Measurements from ENCODE around the gene RND1. TPM values are rescaled to one million over a fixed set of nuclear protein-coding genes. Genes with fewer than 3 reads are reported as not detected.
A peak's percentile ranks its signal among the peaks of the same experiment; 100 is the strongest.
"Not testable (repeated sequence)": the region's sequence is repeated elsewhere in the genome, so short reads cannot be mapped to it uniquely, and the experiment has no call there.

The RND1 gene
- total RNA-seq: 4.4 and 5.7 TPM in 2 replicates

DNA sequence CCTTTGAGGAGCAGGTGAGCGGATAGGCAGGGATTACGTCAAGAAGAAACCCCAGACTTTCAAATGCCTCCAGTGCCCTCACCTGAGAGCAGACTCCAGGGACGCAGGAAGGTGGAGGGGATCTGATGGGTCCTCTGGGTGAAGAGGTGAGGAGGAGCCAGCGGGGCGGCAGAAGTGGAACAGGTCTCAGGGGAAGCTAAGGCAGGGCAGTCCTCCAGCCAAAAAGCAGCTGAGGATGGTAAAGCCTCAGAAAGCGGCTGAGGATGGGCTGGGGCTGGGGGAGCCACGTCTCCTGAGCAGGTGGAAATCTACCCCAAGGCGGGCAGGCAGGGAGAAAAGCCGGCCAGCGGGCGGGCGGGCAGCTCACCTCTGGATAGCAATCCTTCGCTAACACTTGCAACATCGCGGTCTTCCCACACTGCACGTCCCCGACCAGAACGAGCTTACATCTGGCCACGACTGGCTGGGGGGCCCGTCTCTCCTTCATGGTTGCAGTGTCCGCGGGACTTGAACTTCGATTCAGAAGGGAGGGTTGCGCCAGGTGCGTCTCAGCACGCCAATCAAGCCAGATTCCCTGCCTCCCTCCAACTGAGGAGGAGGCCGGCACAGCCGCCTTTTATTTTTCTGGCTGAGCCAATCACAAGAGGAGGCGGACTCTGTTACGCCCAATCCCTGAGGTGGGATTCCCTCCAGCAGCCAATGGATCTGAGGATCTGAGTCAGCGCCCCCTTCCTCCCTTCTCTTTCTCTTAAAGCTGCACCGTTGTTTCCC lies at the start of gene RND1:
Gene RND1, minus strand, starts transcription at position 590 of the 771 bp plus-strand sequence. Its CDS starts 103 bp downstream, at position 487.
- intact Hi-C loops (cut with micrococcal nuclease): loop anchor here (1.0 kb wide), 1 partner anchor 13 kb away; the partner anchor contains the start of gene DDX23
- H3K4me1 Mint-ChIP-seq: peaks cover 26% of the 10 kb centered on the region
- no peaks in the 10 kb centered on the region for H3K9me3 Mint-ChIP-seq
- H3K27ac Mint-ChIP-seq: peak within 1 kb of the TSS; percentile 82
- H3K4me3 Mint-ChIP-seq: peak within 1 kb of the TSS; percentile 91
- H3K27me3 Mint-ChIP-seq: peaks cover 20% of the 10 kb centered on the region
- H3K36me3 Mint-ChIP-seq (ENCODE audit: low read depth): no peaks in the 10 kb centered on the region
- DNase-seq: peak; percentile 96

DNA sequence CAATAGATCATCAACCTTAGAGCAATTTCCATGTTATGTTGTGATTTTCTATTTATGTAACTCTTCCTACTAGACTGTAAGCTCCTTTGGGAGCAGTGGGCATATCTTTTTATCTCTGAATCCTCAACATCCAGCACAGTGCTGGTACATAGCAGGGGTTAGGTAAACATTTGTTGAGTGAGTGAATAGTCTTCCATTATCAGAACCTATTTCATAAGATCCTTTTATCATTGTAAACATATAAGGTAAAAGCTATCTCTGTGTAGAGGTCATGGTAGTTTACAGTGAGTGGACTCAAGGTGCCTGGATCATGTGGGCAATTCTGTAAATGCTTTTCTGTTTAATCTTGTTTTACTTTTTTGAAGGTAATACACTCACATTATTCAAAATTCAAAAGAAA lies 44.5 kb upstream of the RND1 start:
- Mint-ChIP-seq H3K9me3 (no peaks in the 10 kb centered on the region), H3K27ac (no peak overlapping the region), H3K4me1 (no peaks in the 10 kb centered on the region), H3K36me3 (ENCODE audit: low read depth) (peaks cover 3% of the 10 kb centered on the region), H3K27me3 (peaks cover 1% of the 10 kb centered on the region), H3K4me3 (no peak overlapping the region)
- DNase-seq: no peak
- intact Hi-C loops (cut with micrococcal nuclease): no loop called here

DNA sequence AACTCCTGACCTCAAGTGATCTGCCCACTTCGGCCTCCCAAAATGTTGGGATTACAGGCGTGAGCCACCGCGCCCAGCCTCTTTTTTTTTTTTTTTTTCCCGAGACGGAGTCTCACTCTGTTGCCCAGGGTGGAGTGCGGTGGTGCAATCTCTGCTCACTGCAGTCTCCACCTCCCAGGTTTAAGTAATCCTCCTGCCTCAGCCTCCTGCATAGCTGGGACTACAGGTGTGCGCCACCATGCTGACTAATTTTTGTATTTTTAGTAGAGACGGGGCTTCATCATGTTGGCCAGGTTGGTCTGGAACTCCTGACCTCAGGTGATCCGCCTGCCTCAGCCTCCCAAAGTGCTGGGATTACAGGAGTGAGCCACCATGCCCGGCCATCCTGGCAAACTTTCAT lies 44.0 kb upstream of the RND1 start:
- H3K36me3 Mint-ChIP-seq (ENCODE audit: low read depth); intact Hi-C loops (cut with micrococcal nuclease); H3K27ac Mint-ChIP-seq; H3K4me3 Mint-ChIP-seq; H3K27me3 Mint-ChIP-seq; DNase-seq; H3K4me1 Mint-ChIP-seq; H3K9me3 Mint-ChIP-seq: not testable (repeated sequence)

DNA sequence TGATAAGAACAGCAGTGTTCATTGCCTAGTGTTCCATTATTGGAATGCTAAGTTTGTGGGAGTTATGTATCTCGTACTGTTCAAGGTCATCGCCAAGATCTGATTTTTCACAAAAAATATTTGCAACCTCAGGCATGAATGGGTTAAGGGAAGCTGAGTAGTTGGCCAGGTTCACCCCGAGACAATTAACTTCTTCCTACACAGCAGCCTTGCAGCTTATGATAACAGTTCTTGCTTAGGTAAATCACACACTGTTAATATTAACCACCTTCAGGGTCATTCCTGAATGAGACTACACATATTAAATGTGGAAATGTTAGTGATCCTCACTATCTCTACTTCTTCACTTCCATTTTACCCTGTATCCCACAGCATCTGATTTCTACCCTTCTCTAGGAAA lies 41.6 kb upstream of the RND1 start:
- Mint-ChIP-seq H3K36me3 (ENCODE audit: low read depth) (no peaks in the 10 kb centered on the region), H3K27ac (no peak overlapping the region), H3K9me3 (no peaks in the 10 kb centered on the region), H3K27me3 (peaks cover 6% of the 10 kb centered on the region), H3K4me1 (peaks cover 10% of the 10 kb centered on the region), H3K4me3 (no peak overlapping the region)
- DNase-seq: no peak
- intact Hi-C loops (cut with micrococcal nuclease): no loop called here

DNA sequence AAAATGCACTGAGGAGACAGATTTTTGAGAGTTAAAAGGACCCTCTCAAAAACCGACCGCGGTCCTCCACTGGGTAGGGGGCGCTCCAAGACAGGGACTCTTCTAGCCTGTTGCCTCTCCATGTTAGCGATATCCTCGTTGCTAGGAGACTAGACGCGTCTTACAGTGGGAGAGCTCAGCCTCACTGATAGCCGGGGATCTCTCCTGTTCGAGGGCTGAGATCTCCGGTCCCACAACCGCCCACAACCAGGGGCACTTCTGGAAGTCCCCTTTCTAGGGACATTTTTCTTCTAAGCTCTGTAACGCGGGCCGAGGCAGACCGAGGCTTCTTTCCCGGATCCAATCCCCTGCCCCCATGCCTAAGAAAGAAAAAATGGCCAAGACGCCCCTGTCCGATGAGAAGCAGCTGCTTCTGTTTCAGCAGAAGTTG lies 38.3 kb upstream of the RND1 start:
- Mint-ChIP-seq H3K9me3 (no peaks in the 10 kb centered on the region), H3K36me3 (ENCODE audit: low read depth) (no peaks in the 10 kb centered on the region), H3K4me1 (peaks cover 12% of the 10 kb centered on the region), H3K27ac (peak overlapping the region; percentile 29), H3K4me3 (peak overlapping the region; percentile 74), H3K27me3 (peaks cover 6% of the 10 kb centered on the region)
- peak; percentile 94 for DNase-seq
- intact Hi-C loops (cut with micrococcal nuclease): loop anchor here (2.0 to 5.0 kb wide), 3 partner anchors 21 to 68 kb away; partner anchors contain the start of genes FKBP11 and WNT10B

DNA sequence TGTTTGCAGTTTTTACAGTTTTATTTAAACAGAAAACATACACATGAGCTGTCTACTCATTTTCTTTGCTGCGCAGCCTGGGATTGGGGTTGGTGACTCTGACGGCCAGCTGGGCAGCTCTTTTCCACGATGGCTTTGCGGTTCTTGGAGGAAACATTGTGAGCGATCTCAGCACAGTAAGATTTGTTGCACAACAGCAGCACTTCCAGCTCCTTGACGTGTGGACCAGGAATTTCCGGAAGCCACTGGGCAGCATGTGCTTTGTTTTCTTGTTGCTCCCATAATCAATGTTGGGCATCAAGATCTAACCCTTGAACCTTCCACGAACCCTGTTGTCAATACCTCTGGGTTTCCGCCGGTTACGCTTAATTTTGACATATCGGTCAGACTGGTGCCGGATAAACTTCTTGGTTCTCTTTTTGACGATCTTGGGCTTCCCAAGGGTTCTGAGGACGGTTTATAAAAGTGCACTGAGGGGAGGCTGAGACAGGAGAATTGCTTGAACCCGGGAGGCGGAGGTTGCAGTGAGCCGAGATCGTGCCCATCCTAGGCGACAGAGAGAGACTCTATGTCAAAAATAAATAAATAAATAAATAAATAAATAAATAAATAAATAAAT lies 37.8 kb upstream of the RND1 start:
- Mint-ChIP-seq H3K36me3 (ENCODE audit: low read depth) (no peaks in the 10 kb centered on the region), H3K4me3 (peak overlapping the region; percentile 79), H3K27me3 (peaks cover 8% of the 10 kb centered on the region), H3K4me1 (peaks cover 12% of the 10 kb centered on the region), H3K9me3 (no peaks in the 10 kb centered on the region), H3K27ac (peak overlapping the region; percentile 65)
- DNase-seq: no peak
- intact Hi-C loops (cut with micrococcal nuclease): loop anchor here (5.0 kb wide), 1 partner anchor 69 kb away; the partner anchor contains the start of gene WNT10B

DNA sequence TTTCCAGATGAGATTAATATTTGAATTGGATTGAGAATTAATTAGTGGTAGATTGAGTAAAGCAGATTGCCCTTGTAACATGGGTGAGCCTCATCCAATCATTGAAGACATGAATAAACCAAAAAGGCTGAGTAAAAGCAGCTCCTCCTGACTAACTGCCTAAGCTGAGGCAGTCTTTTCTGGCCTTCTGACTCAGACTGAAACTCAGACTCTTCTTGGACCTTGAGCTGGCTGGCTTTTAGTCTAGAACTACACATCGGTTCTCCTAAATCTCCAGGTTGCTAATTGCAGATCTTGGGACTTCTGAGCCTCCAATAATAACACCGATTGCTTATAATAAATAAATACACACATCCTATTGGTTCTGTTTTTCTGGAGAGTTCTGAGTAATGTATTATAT lies 35.6 kb upstream of the RND1 start:
- intact Hi-C loops (cut with micrococcal nuclease): loop anchor here (5.0 kb wide), 1 partner anchor 71 kb away; the partner anchor contains the start of gene WNT10B
- no peak for DNase-seq
- peaks cover 12% of the 10 kb centered on the region for H3K4me1 Mint-ChIP-seq
- H3K27ac Mint-ChIP-seq: no peak overlapping the region
- no peak overlapping the region for H3K4me3 Mint-ChIP-seq
- H3K27me3 Mint-ChIP-seq: peaks cover 12% of the 10 kb centered on the region
- no peaks in the 10 kb centered on the region for H3K36me3 Mint-ChIP-seq (ENCODE audit: low read depth)
- H3K9me3 Mint-ChIP-seq: no peaks in the 10 kb centered on the region

DNA sequence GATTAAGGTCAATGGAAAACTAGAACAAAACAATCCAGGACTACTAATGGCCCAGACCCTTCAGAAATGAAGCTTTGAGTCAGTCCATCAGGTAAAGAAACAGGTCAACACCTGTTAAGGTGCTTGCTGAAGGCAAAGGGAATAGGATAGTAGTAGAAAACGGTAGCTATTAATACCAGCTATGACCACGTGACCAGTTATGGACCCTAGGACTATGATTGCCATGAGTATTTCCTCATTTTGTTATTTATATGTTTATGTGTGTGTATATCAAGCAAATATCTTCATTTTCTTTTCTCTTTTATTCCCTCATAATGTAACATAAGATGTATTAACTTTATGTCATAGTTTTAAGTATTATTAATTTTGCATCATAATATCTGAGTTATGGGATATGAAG lies 34.0 kb upstream of the RND1 start:
- H3K4me1 Mint-ChIP-seq: peaks cover 10% of the 10 kb centered on the region
- H3K36me3 Mint-ChIP-seq (ENCODE audit: low read depth): no peaks in the 10 kb centered on the region
- no peak for DNase-seq
- H3K4me3 Mint-ChIP-seq: no peak overlapping the region
- H3K27ac Mint-ChIP-seq: no peak overlapping the region
- intact Hi-C loops (cut with micrococcal nuclease): loop anchor here (5.0 kb wide), 1 partner anchor 73 kb away; the partner anchor contains the start of gene WNT10B
- peaks cover 10% of the 10 kb centered on the region for H3K27me3 Mint-ChIP-seq
- no peaks in the 10 kb centered on the region for H3K9me3 Mint-ChIP-seq

DNA sequence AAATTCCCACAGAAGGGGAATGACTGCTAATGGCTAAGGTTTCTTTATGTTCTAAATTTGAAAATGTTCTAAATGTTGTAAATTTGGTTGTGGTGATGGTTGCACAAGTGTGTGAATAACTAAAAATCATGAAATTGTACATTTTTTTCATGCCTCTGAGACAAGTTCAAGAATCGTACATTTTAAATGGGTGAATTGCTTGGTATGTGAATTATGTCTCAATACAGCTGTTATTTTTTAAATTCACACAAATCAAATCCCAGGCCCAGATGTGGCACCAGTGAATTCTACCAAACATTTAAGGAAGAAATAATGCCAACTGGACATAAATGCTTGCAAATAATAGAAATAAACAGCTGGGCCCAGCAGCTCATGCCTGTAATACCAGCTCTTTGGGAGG lies 28.6 kb upstream of the RND1 start:
- Mint-ChIP-seq H3K9me3 (no peaks in the 10 kb centered on the region), H3K27me3 (peaks cover 32% of the 10 kb centered on the region), H3K36me3 (ENCODE audit: low read depth) (no peaks in the 10 kb centered on the region), H3K27ac (no peak overlapping the region), H3K4me1 (peaks cover 7% of the 10 kb centered on the region), H3K4me3 (no peak overlapping the region)
- intact Hi-C loops (cut with micrococcal nuclease): no loop called here
- DNase-seq: no peak

DNA sequence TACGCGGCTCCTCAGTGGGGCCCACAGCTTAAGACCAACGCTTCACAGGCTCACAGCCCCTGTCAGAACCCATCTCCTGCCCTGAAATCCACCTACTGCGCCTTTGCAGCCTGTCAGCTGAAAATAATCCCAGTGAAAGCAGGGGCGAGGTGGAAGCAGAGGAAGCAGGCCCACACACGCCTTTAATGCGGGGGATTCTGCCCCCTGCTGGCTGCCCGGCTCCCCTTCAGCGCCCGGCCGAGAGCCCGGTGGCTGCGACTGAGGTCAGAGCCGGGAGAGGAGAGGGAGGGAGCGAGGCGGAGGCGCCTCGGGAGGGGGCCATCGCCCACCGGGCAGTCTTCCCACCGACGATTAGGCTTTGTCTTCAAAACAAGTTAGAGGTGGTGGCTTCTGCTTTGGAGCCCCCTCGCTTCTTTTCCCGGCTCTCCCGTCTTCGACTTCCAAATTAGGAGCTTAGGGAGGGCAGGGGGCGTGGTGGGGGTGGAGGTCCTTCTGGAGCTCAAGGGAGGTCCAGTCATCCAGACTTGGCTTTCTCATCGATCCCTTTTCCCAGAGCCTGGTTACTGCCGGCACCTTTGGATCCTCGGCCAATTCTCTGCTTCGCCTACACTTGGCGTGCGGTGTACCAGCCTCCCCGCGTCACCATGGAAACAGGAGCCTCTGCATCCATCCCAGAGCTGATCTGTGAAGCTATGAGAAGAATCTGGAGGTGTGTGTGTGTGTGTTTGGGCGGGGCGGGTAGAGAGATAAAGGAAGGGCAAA lies 25.2 kb upstream of the RND1 start:
- Mint-ChIP-seq H3K36me3 (ENCODE audit: low read depth) (no peaks in the 10 kb centered on the region), H3K4me3 (peak overlapping the region; percentile 62)

DNA sequence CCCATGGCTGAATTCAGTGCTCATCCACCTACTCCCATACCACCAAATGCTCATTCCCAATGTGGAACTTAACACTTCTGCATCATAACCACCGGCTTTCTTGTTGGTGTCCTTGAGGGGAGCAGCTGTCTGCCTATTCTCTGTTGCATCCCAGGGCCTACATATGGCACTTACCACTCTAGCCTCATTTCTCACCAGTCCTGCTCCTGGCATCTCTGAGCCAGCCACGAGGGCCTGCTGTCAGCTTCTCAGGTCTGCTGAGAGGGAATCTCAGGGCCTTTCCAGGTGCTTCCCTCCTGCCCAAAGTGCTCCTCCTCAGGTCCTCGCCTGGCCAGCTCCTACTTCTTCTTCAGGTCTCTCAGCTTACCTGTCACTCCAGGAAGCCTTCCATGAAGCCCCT lies 24.0 kb upstream of the RND1 start:
- Mint-ChIP-seq H3K36me3 (ENCODE audit: low read depth) (no peaks in the 10 kb centered on the region), H3K4me1 (peaks cover 7% of the 10 kb centered on the region), H3K27me3 (peaks cover 27% of the 10 kb centered on the region), H3K9me3 (no peaks in the 10 kb centered on the region), H3K4me3 (no peak overlapping the region), H3K27ac (no peak overlapping the region)
- intact Hi-C loops (cut with micrococcal nuclease): loop anchor here (1.0 kb wide), 1 partner anchor 36 kb away; no protein-coding TSS in a partner anchor
- DNase-seq: no peak

More for the DNA sequence above, 25.2 kb upstream of the RND1 start:
- intact Hi-C loops (cut with micrococcal nuclease): loop anchor here (1.0 kb wide), 1 partner anchor 38 kb away; no protein-coding TSS in a partner anchor
- Mint-ChIP-seq H3K27ac (no peak overlapping the region), H3K4me1 (peaks cover 7% of the 10 kb centered on the region), H3K27me3 (peaks cover 26% of the 10 kb centered on the region), H3K9me3 (no peaks in the 10 kb centered on the region)
- DNase-seq: peak; percentile 94

DNA sequence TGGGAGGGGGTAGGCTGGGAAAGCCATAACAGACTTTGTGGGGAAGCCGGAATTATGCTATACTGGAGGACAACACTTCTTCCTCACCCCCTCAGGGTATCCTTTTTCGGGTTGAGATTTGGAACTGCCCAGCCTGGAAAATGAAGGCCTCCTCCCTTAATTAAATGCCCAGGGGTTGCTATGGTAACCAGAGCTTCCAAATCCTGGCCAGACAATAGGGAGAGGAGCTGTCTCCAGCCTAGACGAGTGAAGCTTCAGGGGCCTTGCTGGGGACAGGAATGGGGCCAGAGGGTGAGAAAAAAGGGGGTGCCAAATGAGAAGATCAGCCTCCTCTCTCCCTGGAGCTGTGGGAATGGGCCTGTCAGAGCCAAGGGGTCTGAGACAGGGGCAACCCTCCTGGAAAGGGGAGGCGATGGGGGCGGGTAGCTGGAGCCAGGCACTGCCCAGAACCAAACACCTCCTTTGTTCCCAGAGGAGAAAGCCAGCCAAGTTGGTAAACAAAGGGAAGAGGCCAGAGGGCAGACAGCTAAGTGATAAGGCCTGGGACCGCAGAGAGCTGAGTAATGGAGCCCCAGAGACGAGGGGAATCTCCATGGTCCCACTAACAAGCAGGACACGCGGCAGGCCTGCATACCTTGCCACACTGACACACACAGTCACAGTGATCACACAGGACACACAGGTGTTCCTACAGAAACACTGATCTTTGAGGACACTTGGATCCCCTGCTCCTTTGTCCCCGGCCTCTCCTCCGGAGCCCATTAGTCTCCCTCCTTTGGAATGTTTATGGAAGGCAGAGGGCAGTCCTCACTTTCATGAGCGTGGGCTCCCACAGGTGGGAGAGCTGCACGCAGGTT lies 17.9 kb upstream of the RND1 start:
- Mint-ChIP-seq H3K36me3 (ENCODE audit: low read depth) (no peaks in the 10 kb centered on the region), H3K4me1 (peaks cover 8% of the 10 kb centered on the region), H3K27me3 (peaks cover 38% of the 10 kb centered on the region), H3K4me3 (no peak overlapping the region), H3K9me3 (no peaks in the 10 kb centered on the region), H3K27ac (no peak overlapping the region)
- intact Hi-C loops (cut with micrococcal nuclease): no loop called here
- no peak for DNase-seq

DNA sequence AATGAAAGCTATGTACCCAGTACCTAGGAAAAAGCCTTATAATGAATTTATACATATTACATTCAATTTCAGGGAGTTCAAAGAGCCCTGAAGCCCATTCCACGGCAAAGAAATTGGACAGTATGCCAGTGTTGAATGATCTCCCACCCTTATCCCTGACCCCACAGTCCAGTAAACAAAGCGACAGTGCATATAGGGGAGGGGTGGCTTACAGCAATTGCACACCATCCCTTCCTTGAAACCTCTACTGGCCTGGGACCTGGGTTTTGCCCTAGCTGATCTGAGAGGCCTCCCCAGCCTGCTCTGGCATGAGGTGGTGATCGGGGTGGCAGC lies 17.3 kb upstream of the RND1 start:
- no peaks in the 10 kb centered on the region for H3K36me3 Mint-ChIP-seq (ENCODE audit: low read depth)
- DNase-seq: no peak
- H3K27me3 Mint-ChIP-seq: peaks cover 38% of the 10 kb centered on the region
- intact Hi-C loops (cut with micrococcal nuclease): no loop called here
- H3K4me1 Mint-ChIP-seq: peaks cover 8% of the 10 kb centered on the region
- no peak overlapping the region for H3K27ac Mint-ChIP-seq
- H3K4me3 Mint-ChIP-seq: no peak overlapping the region
- H3K9me3 Mint-ChIP-seq: no peaks in the 10 kb centered on the region

Measured in activated CD4-positive, alpha-beta T cell treated with anti-CD3 and anti-CD28 coated beads, Interleukin-2, amount 10 ng/mL, durations not matched to agents 24 days and 14 days (primary cell).